ENCODE measurements around the gene WBP2. TPM values are rescaled to one million over a fixed set of nuclear protein-coding genes. Genes with fewer than 3 reads are reported as not detected.

WBP2 gene
- total RNA-seq, 2 donors from 2014 or later: 44.2 to 49.5 TPM

DNA sequence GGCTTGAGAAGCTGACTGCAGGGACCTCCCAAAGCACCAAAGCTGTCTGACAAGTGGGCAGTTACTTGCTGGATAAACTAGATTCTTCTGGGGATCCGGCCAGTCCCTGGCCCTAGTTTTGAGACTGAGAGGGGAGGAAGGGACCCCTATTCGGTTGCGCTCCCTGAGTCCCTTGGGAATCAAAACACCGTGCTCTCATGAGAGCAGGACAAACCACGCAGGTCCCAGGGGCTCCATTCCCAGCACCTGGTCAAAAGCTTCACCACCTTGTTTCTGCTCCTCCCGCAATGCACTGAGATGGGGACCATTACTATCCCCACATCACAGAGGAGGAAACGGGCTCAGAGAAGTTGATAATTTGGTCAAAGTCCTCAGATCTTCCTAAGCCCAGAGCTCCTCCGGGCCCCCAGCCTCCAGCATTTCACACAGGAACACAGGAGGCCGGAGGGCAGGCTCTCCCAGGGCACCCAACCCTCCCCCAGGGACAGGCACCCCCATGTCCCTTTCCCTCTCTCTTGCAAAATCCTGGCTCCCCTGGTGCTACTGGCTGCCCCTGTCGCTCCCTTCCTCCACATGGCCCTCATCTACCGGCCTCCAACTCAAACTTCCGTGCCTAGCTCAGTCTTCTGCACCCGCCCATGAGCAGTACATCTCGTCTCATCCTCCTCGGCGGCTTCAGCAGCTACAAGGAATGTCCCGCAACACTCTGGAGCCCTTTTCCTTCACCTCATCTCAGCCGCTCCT lies 38.3 kb upstream of the WBP2 start:
- H3K9me3 ChIP-seq: no peaks in the 10 kb centered on the region
- no peaks in the 10 kb centered on the region for H3K27me3 ChIP-seq
- DNase-seq (no peak), ATAC-seq (no peak)
- intact Hi-C loops (cut with DNase I): no loop called here
- peaks cover 0 to 3% of the 10 kb centered on the region in 2 donors for H3K36me3 ChIP-seq (replicated peaks in 1 of 2; ENCODE audit: insufficient read depth in 1 of 2, low read depth in 2 of 2)
- TF ChIP-seq, protein P1, sequence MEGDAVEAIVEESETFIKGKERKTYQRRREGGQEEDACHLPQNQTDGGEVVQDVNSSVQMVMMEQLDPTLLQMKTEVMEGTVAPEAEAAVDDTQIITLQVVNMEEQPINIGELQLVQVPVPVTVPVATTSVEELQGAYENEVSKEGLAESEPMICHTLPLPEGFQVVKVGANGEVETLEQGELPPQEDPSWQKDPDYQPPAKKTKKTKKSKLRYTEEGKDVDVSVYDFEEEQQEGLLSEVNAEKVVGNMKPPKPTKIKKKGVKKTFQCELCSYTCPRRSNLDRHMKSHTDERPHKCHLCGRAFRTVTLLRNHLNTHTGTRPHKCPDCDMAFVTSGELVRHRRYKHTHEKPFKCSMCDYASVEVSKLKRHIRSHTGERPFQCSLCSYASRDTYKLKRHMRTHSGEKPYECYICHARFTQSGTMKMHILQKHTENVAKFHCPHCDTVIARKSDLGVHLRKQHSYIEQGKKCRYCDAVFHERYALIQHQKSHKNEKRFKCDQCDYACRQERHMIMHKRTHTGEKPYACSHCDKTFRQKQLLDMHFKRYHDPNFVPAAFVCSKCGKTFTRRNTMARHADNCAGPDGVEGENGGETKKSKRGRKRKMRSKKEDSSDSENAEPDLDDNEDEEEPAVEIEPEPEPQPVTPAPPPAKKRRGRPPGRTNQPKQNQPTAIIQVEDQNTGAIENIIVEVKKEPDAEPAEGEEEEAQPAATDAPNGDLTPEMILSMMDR (IDR thresholded peaks at IDR 0.05): no peak
- no peak for TF ChIP-seq POLR2A (IDR thresholded peaks at IDR 0.05)
- H3K4me1 ChIP-seq: peaks cover 29% of the 10 kb centered on the region
- WGBS, 2 donors: 88 to 90% methylated on average over 13 to 18 of the region's 18 CpGs
- no peak overlapping the region for H3K27ac ChIP-seq
- no peak overlapping the region for H3K4me3 ChIP-seq

DNA sequence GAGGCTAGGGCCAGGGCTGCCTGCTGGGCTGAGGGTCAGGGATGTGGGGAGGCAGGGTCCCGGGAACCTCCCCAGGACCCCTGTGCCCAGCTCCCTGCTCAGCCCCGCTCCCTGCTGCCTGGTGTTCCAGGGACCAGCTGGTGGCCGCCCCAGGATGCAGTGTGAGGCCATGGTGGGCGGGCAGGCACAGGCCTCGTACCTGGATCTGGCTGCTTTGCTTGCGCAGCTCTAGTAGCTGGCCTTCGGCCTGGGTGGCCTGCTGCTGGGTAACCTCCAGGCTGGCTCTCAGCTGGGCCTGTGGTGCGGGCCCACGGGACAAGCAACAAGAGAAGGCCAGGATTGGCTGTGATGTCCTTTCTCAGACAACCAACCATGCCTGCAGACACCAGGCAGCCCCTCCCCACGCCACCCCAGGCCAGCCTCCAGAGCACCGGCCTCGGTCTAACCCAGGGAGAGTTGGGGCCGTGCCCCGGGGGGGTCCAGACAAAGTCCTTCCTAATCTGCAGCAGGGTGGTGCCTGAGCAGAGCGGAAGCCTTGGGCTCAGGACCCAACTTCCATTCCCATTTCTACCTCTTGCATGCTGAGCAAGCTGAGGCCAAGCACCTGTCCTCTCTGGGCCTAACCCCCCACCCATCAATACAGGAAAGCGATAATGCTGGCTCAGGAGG lies 37.6 kb upstream of the WBP2 start:
- Histone ChIP-seq H3K9me3 (no peaks in the 10 kb centered on the region), H3K27ac (no peak overlapping the region), H3K4me3 (no peak overlapping the region), H3K36me3 (replicated peaks in 1 of 2; ENCODE audit: insufficient read depth in 1 of 2, low read depth in 2 of 2) (peaks cover 0 to 3% of the 10 kb centered on the region in 2 donors), H3K27me3 (no peaks in the 10 kb centered on the region), H3K4me1 (peaks cover 29% of the 10 kb centered on the region)
- no peak for TF ChIP-seq POLR2A (IDR thresholded peaks at IDR 0.05)
- TF ChIP-seq, protein P1 (IDR thresholded peaks at IDR 0.05): no peak
- ATAC-seq: no peak
- intact Hi-C loops (cut with DNase I): no loop called here
- DNase-seq: no peak
- 90 to 92% methylated on average over 5 to 14 of the region's 16 CpGs for WGBS, 2 donors

DNA sequence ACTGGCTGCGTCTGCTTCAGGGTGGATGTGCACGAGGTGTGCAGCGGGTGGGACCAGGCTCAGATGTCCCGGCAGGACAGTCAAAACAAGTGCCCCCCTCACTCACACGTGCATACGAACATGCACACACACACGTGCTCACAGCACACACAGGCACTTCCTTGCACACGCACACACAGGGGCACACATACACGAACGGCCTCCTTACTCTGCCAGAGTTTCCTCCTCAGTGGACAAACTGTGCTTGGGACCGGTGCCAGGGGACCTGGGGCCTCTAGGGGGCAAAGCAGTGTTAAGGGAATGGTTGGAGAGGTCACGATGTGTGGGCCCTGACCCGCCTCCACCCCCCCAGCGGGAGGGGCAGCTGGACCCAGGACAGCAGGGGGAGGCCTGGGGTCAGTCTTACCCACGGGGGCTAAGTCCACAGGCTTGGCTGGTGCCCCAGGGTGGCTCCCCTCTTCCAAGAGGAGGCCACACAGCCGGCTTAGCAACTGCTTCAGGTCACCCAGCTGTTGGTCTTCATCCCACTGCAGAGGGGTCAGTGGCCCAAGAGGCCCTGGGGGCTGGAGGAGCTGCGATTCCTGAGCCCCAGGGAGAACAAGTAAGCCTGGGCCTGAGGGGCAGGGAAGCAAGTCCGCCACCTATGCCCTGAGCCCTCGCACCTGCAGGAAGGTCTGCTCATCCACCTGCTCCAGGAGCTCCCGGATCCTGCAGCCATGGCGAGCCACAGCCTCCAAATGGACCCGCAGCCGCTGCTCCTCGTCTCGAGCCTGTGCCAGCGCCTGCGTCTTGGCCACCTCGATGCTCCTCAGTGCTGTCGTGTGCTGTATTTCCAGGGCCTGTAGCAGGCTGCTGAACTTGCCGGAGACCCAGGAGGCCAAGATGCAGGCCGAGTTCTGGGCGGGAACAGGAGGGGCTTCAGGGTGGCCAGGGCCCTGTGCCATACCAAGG lies 36.7 kb upstream of the WBP2 start:
- H3K27ac ChIP-seq: no peak overlapping the region
- no peak for ATAC-seq
- H3K4me3 ChIP-seq: no peak overlapping the region
- H3K27me3 ChIP-seq: no peaks in the 10 kb centered on the region
- peaks cover 23% of the 10 kb centered on the region for H3K4me1 ChIP-seq
- TF ChIP-seq POLR2A (IDR thresholded peaks at IDR 0.05): no peak
- TF ChIP-seq, protein P1 (IDR thresholded peaks at IDR 0.05): no peak
- intact Hi-C loops (cut with DNase I): no loop called here
- no peaks in the 10 kb centered on the region for H3K9me3 ChIP-seq
- DNase-seq: no peak
- peaks cover 0 to 3% of the 10 kb centered on the region in 2 donors for H3K36me3 ChIP-seq (replicated peaks in 1 of 2; ENCODE audit: insufficient read depth in 1 of 2, low read depth in 2 of 2)
- WGBS, 2 donors: 89 to 91% methylated on average over 24 to 32 of the region's 32 CpGs

DNA sequence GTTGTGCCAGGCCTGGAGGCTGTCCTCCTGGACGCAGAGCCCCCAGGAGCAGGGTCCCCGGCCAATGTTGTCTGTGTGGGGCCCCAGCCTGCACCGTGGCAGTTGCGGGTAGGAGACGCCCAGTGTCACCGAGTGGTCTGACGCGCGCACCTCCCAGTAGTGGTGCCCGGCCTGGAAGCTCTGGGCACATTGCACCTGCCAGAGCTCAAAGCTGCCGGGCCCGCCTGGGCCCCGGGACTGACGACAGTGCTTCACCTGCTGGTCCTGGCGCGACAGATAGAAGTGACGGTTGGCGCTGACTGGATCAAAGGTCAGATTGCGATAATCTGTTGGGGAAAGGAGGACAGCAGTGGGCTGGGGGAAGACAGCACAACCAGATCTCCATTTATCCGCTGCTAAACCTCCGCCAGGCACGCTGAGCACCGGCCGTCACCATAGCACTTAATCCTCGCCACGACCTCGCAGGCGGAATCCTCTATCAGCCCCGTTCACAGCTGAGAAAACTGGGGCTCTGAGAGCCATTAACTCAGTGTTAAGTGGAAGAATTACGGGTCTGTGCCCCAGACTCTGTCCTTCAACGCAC lies 36.0 kb upstream of the WBP2 start:
- peaks cover 0 to 3% of the 10 kb centered on the region in 2 donors for H3K36me3 ChIP-seq (replicated peaks in 1 of 2; ENCODE audit: insufficient read depth in 1 of 2, low read depth in 2 of 2)
- TF ChIP-seq, protein P1 (IDR thresholded peaks at IDR 0.05): no peak
- no peak for TF ChIP-seq POLR2A (IDR thresholded peaks at IDR 0.05)
- intact Hi-C loops (cut with DNase I): no loop called here
- H3K4me3 ChIP-seq: no peak overlapping the region
- no peak overlapping the region for H3K27ac ChIP-seq
- ATAC-seq (no peak), DNase-seq (no peak)
- 92 to 95% methylated on average over 15 to 31 of the region's 31 CpGs for WGBS, 2 donors
- peaks cover 21% of the 10 kb centered on the region for H3K4me1 ChIP-seq
- no peaks in the 10 kb centered on the region for H3K9me3 ChIP-seq
- H3K27me3 ChIP-seq: no peaks in the 10 kb centered on the region

Measured in body of pancreas (tissue), 4 donors.